DOHH2 (cell line): ENCODE data around the gene GAA.

Experiments used
- H3F3A ChIP-seq: fragments of 200-600 bp; sonication (generic), shearing (Covaris generic); 2 replicates; pipeline ENCODE4 v1.6.0; 2016; ENCODE audit warnings: antibody characterized with exemption, mild to moderate bottlenecking; ENCODE audit not compliant: control insufficient read depth, insufficient read depth
- H3K27ac ChIP-seq: fragments of 200-600 bp; sonication (generic); 2 replicates; pipeline ENCODE4 v1.5.1; 2014; ENCODE audit warnings: low read depth, mild to moderate bottlenecking, low read length, moderate library complexity
- H3K27me3 ChIP-seq: fragments of 200-600 bp; sonication (generic); 2 replicates; pipeline ENCODE4 v1.6.1; 2014; ENCODE audit warnings: mild to moderate bottlenecking, low read length, mixed read lengths; ENCODE audit not compliant: control insufficient read depth
- H3K36me3 ChIP-seq: fragments of 200-600 bp; sonication (generic); 2 replicates; pipeline ENCODE4 v1.6.1; 2014; ENCODE audit warnings: mild to moderate bottlenecking, low read length, moderate library complexity, mixed read lengths; ENCODE audit not compliant: control insufficient read depth
- H3K4me1 ChIP-seq: fragments of 200-600 bp; sonication (generic); 2 replicates; pipeline ENCODE4 v1.6.1; 2014; ENCODE audit warnings: mild to moderate bottlenecking, low read length, mixed read lengths; ENCODE audit not compliant: control insufficient read depth
- H3K4me2 ChIP-seq: fragments of 200-600 bp; sonication (generic); 2 replicates; pipeline ENCODE4 v1.6.0; 2014; ENCODE audit warnings: mild to moderate bottlenecking, low read length, moderate library complexity
- H3K4me3 ChIP-seq: fragments of 200-600 bp; sonication (generic); 2 replicates; pipeline ENCODE4 v1.5.1; 2014; ENCODE audit warnings: mild to moderate bottlenecking, low read length, mixed read lengths
- H3K79me2 ChIP-seq: fragments of 200-600 bp; sonication (generic); 2 replicates; pipeline ENCODE4 v1.6.1; 2014; ENCODE audit warnings: mild to moderate bottlenecking, low read length, mixed read lengths; ENCODE audit not compliant: control insufficient read depth
- H3K9me2 ChIP-seq: fragments of 200-600 bp; sonication (generic); replicated peaks from 2 replicates; pipeline ENCODE4 v1.6.1; 2014; ENCODE audit warnings: mild to moderate bottlenecking, low read length, mixed read lengths; ENCODE audit not compliant: control insufficient read depth
- H3K9me3 ChIP-seq: fragments of 200-600 bp; sonication (generic); 2 replicates; pipeline ENCODE4 v1.6.1; 2014; ENCODE audit warnings: antibody characterized with exemption, low read length, mixed read lengths; ENCODE audit not compliant: control insufficient read depth, insufficient read depth
- H4K20me1 ChIP-seq: fragments of 200-600 bp; sonication (generic); 2 replicates; pipeline ENCODE4 v1.6.0; 2014; ENCODE audit warnings: low read depth, mild to moderate bottlenecking, antibody characterized with exemption, low read length, moderate library complexity; ENCODE audit not compliant: control insufficient read depth, insufficient read depth
- CTCF ChIP-seq: fragments of 200-600 bp; sonication (generic); IDR thresholded peaks from one replicate; pipeline ENCODE4 v1.5.1; 2014; ENCODE audit warnings: antibody characterized with exemption, mild to moderate bottlenecking, low read depth, low read length; ENCODE audit not compliant: poor library complexity, severe bottlenecking
- EZH2phosphoT487 ChIP-seq: fragments of 200-600 bp; sonication (generic); IDR thresholded peaks from 2 replicates; pipeline ENCODE4 v1.6.1; 2017; ENCODE audit warnings: borderline replicate concordance, mild to moderate bottlenecking, antibody characterized with exemption, low read length, moderate library complexity, mixed read lengths

GAA gene

GRCh38 chr17:80083136-80083661 is 18.2 kb upstream of the GAA start:
- Histone ChIP-seq H3K36me3 (no peaks in the 10 kb centered on the region), H3K27me3 (peaks cover 6% of the 10 kb centered on the region; the same call in 1 of the 2 replicates), H3K79me2 (no peaks in the 10 kb centered on the region), H3F3A (no peaks in the 10 kb centered on the region), H4K20me1 (no peaks in the 10 kb centered on the region), H3K27ac (no peak overlapping the region), H3K4me1 (no peaks in the 10 kb centered on the region), H3K9me2 (no peaks in the 10 kb centered on the region), H3K4me2 (no peak overlapping the region), H3K9me3 (no peaks in the 10 kb centered on the region), H3K4me3 (no peak overlapping the region)
- TF ChIP-seq CTCF (no peak), EZH2phosphoT487 (no peak)

GRCh38 chr17:80084773-80085172 is 16.6 kb upstream of the GAA start:
- TF ChIP-seq CTCF (no peak), EZH2phosphoT487 (no peak)
- no peak overlapping the region for H3K4me2 ChIP-seq
- peaks cover 6% of the 10 kb centered on the region; the same call in 1 of the 2 replicates for H3K27me3 ChIP-seq
- H3K4me1 ChIP-seq: no peaks in the 10 kb centered on the region
- H3K27ac ChIP-seq: no peak overlapping the region
- H3K36me3 ChIP-seq: no peaks in the 10 kb centered on the region
- H3K9me3 ChIP-seq: no peaks in the 10 kb centered on the region
- H3F3A ChIP-seq: no peaks in the 10 kb centered on the region
- H3K79me2 ChIP-seq: no peaks in the 10 kb centered on the region
- H4K20me1 ChIP-seq: no peaks in the 10 kb centered on the region
- H3K4me3 ChIP-seq: no peak overlapping the region
- no peaks in the 10 kb centered on the region for H3K9me2 ChIP-seq

GRCh38 chr17:80086081-80086480 is 15.3 kb upstream of the GAA start:
- no peak overlapping the region for H3K4me2 ChIP-seq
- TF ChIP-seq EZH2phosphoT487 (no peak), CTCF (no peak)
- no peaks in the 10 kb centered on the region for H3K9me2 ChIP-seq
- no peak overlapping the region for H3K4me3 ChIP-seq
- H3K4me1 ChIP-seq: no peaks in the 10 kb centered on the region
- peaks cover 6% of the 10 kb centered on the region; the same call in 1 of the 2 replicates for H3K27me3 ChIP-seq
- H3K9me3 ChIP-seq: no peaks in the 10 kb centered on the region
- H3K36me3 ChIP-seq: no peaks in the 10 kb centered on the region
- H4K20me1 ChIP-seq: no peaks in the 10 kb centered on the region
- no peak overlapping the region for H3K27ac ChIP-seq
- no peaks in the 10 kb centered on the region for H3F3A ChIP-seq
- H3K79me2 ChIP-seq: no peaks in the 10 kb centered on the region
